HFF-Myc (cell line): ENCODE measurements around the gene YBX2.
A peak's percentile ranks its signal among the peaks of the same experiment; 100 is the strongest.

Experiments used
- DNase-seq: peaks from one replicate; pipeline ENCODE4 v3.0.0-alpha.2; 2011; ENCODE audit warnings: low read depth; ENCODE audit errors: extremely low read depth
- H3K4me3 ChIP-seq: replicated peaks from 2 replicates; pipeline ENCODE4 v1.5.1; 2011; ENCODE audit warnings: low read depth, mild to moderate bottlenecking, control low read depth, low read length
- CTCF ChIP-seq: IDR thresholded peaks from 2 replicates; pipeline ENCODE4 v1.5.1; 2012; ENCODE audit warnings: mild to moderate bottlenecking, low read depth, low read length, control low read depth; ENCODE audit errors: missing control alignments

YBX2 gene

GRCh38 chr17:7281953-7282751, 12.3 kb downstream of the YBX2 start:
- peak overlapping the region; percentile 51 for H3K4me3 ChIP-seq
- no peak for TF ChIP-seq CTCF
- DNase-seq: no peak

GRCh38 chr17:7281074-7281952, 13.1 kb downstream of the YBX2 start, which contains the start of gene SLC2A4:
SLC2A4 (plus strand) TSS chr17:7281718; CDS start chr17:7281935, 217 bp downstream.
- H3K4me3 ChIP-seq: peak within 1 kb of the TSS; percentile 51
- no peak for TF ChIP-seq CTCF
- DNase-seq: peak; percentile 88

- peak; percentile 76 for DNase-seq
Observed at GRCh38 chr17:7280519-7281073, 13.8 kb downstream of the YBX2 start.

GRCh38 chr17:7279448-7279847, 15.0 kb downstream of the YBX2 start:
- H3K4me3 ChIP-seq: no peak overlapping the region
- DNase-seq: no peak
- no peak for TF ChIP-seq CTCF

More at GRCh38 chr17:7280519-7281073, 13.8 kb downstream of the YBX2 start:
- H3K4me3 ChIP-seq: peak overlapping the region; percentile 51
- TF ChIP-seq CTCF: peak; percentile 95

- no peak for TF ChIP-seq CTCF
- H3K4me3 ChIP-seq: no peak overlapping the region
- DNase-seq: no peak
Observed at GRCh38 chr17:7266784-7267183, 27.7 kb downstream of the YBX2 start.

GRCh38 chr17:7263801-7264078, 30.7 kb downstream of the YBX2 start:
- DNase-seq: no peak
- H3K4me3 ChIP-seq: no peak overlapping the region
- TF ChIP-seq CTCF: no peak
